GM06990 (cell line): ENCODE measurements around the gene FBXW4.

ENCODE experiments used
- DNase-seq: peaks from one replicate; pipeline ENCODE4 v3.0.0-alpha.2; 2011; ENCODE audit not compliant: insufficient read length; ENCODE audit errors: extremely low read depth
- H3K27me3 ChIP-seq: replicated peaks from 2 replicates; pipeline ENCODE4 v1.6.0; 2011; ENCODE audit warnings: low read length; ENCODE audit not compliant: control insufficient read depth, insufficient read depth
- H3K36me3 ChIP-seq: 2 replicates; pipeline ENCODE4 v1.5.1; 2011; ENCODE audit warnings: low read length; ENCODE audit not compliant: control insufficient read depth, insufficient read depth
- H3K4me3 ChIP-seq: replicated peaks from 2 replicates; pipeline ENCODE4 v1.5.1; 2011; ENCODE audit warnings: low read depth, mild to moderate bottlenecking, control low read depth, low read length
- TF ChIP-seq, protein P1 (sequence below): IDR thresholded peaks from 2 replicates; pipeline ENCODE4 v1.5.1; 2011; ENCODE audit warnings: low read length, control low read depth, mild to moderate bottlenecking, inconsistent platforms; ENCODE audit not compliant: insufficient read depth, poor library complexity, severe bottlenecking

FBXW4 gene

GRCh38 chr10:101726115-101726387 is 31.1 kb upstream of the FBXW4 start:
- no peaks in the 10 kb centered on the region for H3K27me3 ChIP-seq
- H3K36me3 ChIP-seq, result no peaks in the 10 kb centered on the region
- TF ChIP-seq, protein P1, sequence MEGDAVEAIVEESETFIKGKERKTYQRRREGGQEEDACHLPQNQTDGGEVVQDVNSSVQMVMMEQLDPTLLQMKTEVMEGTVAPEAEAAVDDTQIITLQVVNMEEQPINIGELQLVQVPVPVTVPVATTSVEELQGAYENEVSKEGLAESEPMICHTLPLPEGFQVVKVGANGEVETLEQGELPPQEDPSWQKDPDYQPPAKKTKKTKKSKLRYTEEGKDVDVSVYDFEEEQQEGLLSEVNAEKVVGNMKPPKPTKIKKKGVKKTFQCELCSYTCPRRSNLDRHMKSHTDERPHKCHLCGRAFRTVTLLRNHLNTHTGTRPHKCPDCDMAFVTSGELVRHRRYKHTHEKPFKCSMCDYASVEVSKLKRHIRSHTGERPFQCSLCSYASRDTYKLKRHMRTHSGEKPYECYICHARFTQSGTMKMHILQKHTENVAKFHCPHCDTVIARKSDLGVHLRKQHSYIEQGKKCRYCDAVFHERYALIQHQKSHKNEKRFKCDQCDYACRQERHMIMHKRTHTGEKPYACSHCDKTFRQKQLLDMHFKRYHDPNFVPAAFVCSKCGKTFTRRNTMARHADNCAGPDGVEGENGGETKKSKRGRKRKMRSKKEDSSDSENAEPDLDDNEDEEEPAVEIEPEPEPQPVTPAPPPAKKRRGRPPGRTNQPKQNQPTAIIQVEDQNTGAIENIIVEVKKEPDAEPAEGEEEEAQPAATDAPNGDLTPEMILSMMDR, result no peak
- no peak overlapping the region for H3K4me3 ChIP-seq
- DNase-seq, result no peak

DNA sequence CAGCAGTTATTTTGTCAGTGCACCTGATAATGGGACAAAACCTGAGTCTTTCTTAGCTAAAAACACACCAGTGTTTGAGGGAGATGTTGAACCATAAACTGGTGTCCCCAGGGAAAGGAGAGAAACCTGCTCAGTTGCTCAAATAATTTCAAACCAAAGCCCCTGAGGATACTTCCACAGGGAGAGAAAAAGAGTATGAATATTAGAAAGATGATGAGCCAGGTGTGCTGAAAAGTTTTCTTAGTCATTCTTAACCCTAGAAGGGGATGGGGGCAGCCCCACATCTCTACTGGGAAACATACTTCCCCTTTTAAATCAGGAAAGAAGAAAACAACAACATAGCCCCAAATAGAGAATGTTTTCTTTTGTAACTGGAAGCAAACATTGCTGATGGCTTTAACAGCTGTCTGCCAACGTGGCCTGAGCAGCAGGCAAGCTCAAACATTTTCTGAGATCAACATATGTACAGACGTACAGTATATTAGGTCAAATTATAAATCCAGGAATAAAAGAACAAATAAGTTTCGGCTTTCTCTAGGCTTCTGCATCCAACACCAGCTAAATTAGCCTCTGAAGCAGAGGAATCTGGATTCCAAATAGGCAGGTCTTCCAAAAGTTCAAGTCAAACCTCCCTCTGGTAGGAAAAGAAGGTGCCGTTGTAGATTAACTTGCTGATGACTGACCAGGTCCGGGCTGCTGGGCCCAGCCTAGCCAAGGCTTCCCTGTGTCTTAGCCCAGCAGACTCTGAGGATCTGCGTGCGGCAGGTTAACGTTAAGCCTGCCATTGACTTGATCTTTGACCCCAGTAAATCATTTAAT is 30.5 kb upstream of the FBXW4 start:
- TF ChIP-seq, protein P1, result no peak
- H3K4me3 ChIP-seq, result no peak overlapping the region
- H3K27me3 ChIP-seq, result no peaks in the 10 kb centered on the region
- H3K36me3 ChIP-seq, result no peaks in the 10 kb centered on the region
- peak; percentile 13 for DNase-seq

GRCh38 chr10:101724446-101724845 is 29.5 kb upstream of the FBXW4 start:
- TF ChIP-seq, protein P1, result no peak
- Histone ChIP-seq H3K27me3 (no peaks in the 10 kb centered on the region), H3K4me3 (no peak overlapping the region), H3K36me3 (no peaks in the 10 kb centered on the region)
- no peak for DNase-seq

GRCh38 chr10:101723176-101723575 is 28.2 kb upstream of the FBXW4 start:
- TF ChIP-seq, protein P1, result no peak
- DNase-seq, result no peak
- Histone ChIP-seq H3K36me3 (no peaks in the 10 kb centered on the region), H3K4me3 (no peak overlapping the region), H3K27me3 (no peaks in the 10 kb centered on the region)

GRCh38 chr10:101721806-101722205 is 26.8 kb upstream of the FBXW4 start:
- Histone ChIP-seq H3K4me3 (no peak overlapping the region), H3K36me3 (no peaks in the 10 kb centered on the region), H3K27me3 (no peaks in the 10 kb centered on the region)
- no peak for DNase-seq
- TF ChIP-seq, protein P1, result no peak
